Right atrium auricular region (tissue), 2 donors: Measurements from ENCODE around the gene MLPH. TPM values are rescaled to one million over a fixed set of nuclear protein-coding genes. Genes with fewer than 3 reads are reported as not detected.

Experiments
- DNase-seq: peaks from one replicate; pipeline ENCODE4 v3.0.0-alpha.2; 2019; ENCODE audit warnings: low spot score
- H3K27ac ChIP-seq, 2 donors: fragments of 200-600 bp; sonication (generic); 1 replicate in 1 of 2; 2 replicates in 1 of 2; pipeline ENCODE4 v1.5.1; 2016 to 2019
- H3K27me3 ChIP-seq, 2 donors: fragments of 200-600 bp; sonication (generic); one replicate each; pipeline versions ENCODE4 v1.5.1 to v1.6.0; 2017 to 2019
- H3K36me3 ChIP-seq: fragments of 200-600 bp; sonication (generic); one replicate; pipeline ENCODE4 v1.5.1; 2016
- H3K4me1 ChIP-seq, 2 donors: fragments of 200-600 bp; sonication (generic); one replicate each; pipeline versions ENCODE4 v1.5.1 to v1.6.0; 2017 to 2019
- H3K4me3 ChIP-seq, 2 donors: fragments of 200-600 bp; sonication (generic); 1 replicate in 1 of 2; 2 replicates in 1 of 2; pipeline ENCODE4 v1.5.1; 2017 to 2019; ENCODE audit warnings: mild to moderate bottlenecking in 1 of 2, moderate library complexity in 1 of 2
- H3K9me3 ChIP-seq, 2 donors: fragments of 200-600 bp; sonication (generic); one replicate each; pipeline ENCODE4 v1.5.1; 2019
- CTCF ChIP-seq, 2 donors: fragments of 200-600 bp; sonication (generic); IDR thresholded peaks; one replicate each; pipeline ENCODE4 v1.5.1; 2019; ENCODE audit warnings: antibody characterized with exemption in 2 of 2
- total RNA-seq, 2 donors: library from RNA; depleted of rRNA; stranded (reverse); fragments of >200 nt; gene quantifications; one replicate each; pipeline ENCODE4 v1.1.0, GENCODE V29; 2016

Gene MLPH
- total RNA-seq, 2 donors from 2014 or later, result 27.1 to 108 TPM

- no peaks in the 10 kb centered on the region for H3K27me3 ChIP-seq
- H3K4me1 ChIP-seq, result peaks cover 0 to 12% of the 10 kb centered on the region in 2 donors
- H3K4me3 ChIP-seq, result no peak overlapping the region
- H3K9me3 ChIP-seq, result no peaks in the 10 kb centered on the region
- H3K36me3 ChIP-seq, result peaks cover 12% of the 10 kb centered on the region
- no peak for DNase-seq
- no peak overlapping the region for H3K27ac ChIP-seq
- TF ChIP-seq CTCF (IDR thresholded peaks at IDR 0.05), result no peak
These were observed 10.8 kb downstream of the MLPH start for GRCh38 chr2:237497838-237498186.

- TF ChIP-seq CTCF (IDR thresholded peaks at IDR 0.05), result no peak
- H3K36me3 ChIP-seq, result peaks cover 12% of the 10 kb centered on the region
- no peak for DNase-seq
- H3K4me1 ChIP-seq, result peaks cover 0 to 12% of the 10 kb centered on the region in 2 donors
- H3K9me3 ChIP-seq, result no peaks in the 10 kb centered on the region
- no peak overlapping the region for H3K27ac ChIP-seq
- no peak overlapping the region for H3K4me3 ChIP-seq
- no peaks in the 10 kb centered on the region for H3K27me3 ChIP-seq
These were observed 11.3 kb downstream of the MLPH start for GRCh38 chr2:237498341-237498740.

- Histone ChIP-seq H3K4me1 (peaks cover 0 to 12% of the 10 kb centered on the region in 2 donors), H3K9me3 (no peaks in the 10 kb centered on the region), H3K4me3 (no peak overlapping the region), H3K27me3 (no peaks in the 10 kb centered on the region), H3K27ac (no peak overlapping the region), H3K36me3 (no peaks in the 10 kb centered on the region)
- no peak for DNase-seq
- TF ChIP-seq CTCF (IDR thresholded peaks at IDR 0.05), result no peak
These were observed 13.8 kb downstream of the MLPH start for GRCh38 chr2:237500681-237501424.

- no peak for DNase-seq
- Histone ChIP-seq H3K27ac (no peak overlapping the region), H3K27me3 (no peaks in the 10 kb centered on the region), H3K36me3 (no peaks in the 10 kb centered on the region), H3K9me3 (no peaks in the 10 kb centered on the region), H3K4me3 (no peak overlapping the region), H3K4me1 (peaks cover 0 to 12% of the 10 kb centered on the region in 2 donors)
- no peak for TF ChIP-seq CTCF (IDR thresholded peaks at IDR 0.05)
These were observed 15.0 kb downstream of the MLPH start for GRCh38 chr2:237501892-237502513.

- H3K27me3 ChIP-seq, result no peaks in the 10 kb centered on the region
- H3K9me3 ChIP-seq, result no peaks in the 10 kb centered on the region
- no peak overlapping the region for H3K27ac ChIP-seq
- H3K4me3 ChIP-seq, result no peak overlapping the region
- H3K4me1 ChIP-seq, result peaks cover 0 to 14% of the 10 kb centered on the region in 2 donors
- no peak for DNase-seq
- H3K36me3 ChIP-seq, result no peaks in the 10 kb centered on the region
- TF ChIP-seq CTCF (IDR thresholded peaks at IDR 0.05), result no peak
These were observed 16.1 kb downstream of the MLPH start for GRCh38 chr2:237503201-237503600.
